Cortex of kidney (tissue), 1 donor: ENCODE data around the gene FLRT2.

ENCODE experiments used
- DNase-seq: peaks from one replicate; lab custom pipeline; 2025; lab: John Stamatoyannopoulos, UW

Gene FLRT2

DNA sequence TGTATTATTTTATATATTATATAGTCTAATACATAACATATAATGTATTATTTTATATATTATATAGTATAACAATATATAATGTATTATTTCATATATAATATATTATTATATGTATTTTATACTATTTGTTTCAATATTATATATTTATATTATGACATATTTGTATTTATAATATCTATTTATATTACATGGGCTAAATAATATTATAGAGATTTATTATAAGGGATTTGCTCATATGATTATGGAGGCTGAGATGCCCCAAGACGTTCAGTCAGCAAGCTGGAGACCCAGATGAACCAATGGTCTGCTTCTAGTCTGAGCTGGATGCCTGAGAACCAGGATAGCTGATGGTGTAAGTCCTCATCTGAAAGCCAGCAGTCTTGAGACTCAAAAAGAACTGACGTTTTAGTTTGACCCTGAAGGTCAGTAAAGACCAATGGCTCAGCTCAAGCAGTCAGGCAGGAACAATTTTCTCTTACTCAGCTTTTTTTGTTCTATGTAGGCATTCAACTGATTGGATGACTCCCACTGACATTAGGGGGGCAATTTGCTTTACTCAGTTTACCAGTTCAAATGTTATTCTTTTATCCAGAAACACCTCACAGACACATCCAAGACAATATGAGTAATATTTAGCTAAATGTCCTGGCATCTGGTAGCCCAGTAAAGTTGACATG lies 130.4 kb downstream of the FLRT2 start:
- no peak for DNase-seq

GRCh38 chr14:85662096-85662495 lies 132.2 kb downstream of the FLRT2 start:
- no peak for DNase-seq

DNA sequence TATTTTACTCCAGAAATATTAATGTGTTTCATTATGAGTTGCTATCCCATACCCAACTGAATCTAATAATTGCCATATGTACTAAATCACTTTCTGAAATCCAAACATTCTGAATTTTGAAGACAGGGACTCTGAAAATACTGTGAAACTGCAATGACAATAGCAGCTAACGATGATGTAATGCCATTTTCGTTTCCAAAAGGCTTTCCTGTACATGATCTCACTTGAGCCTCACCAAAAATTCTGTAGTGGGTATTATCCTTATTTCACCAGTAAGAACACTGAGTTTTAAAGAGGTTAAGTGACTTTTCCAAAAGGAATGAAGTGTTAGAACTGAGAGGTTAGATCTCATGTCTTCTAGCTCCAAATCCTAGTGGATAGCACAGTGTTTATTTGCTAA lies 133.3 kb downstream of the FLRT2 start:
- no peak for DNase-seq

DNA sequence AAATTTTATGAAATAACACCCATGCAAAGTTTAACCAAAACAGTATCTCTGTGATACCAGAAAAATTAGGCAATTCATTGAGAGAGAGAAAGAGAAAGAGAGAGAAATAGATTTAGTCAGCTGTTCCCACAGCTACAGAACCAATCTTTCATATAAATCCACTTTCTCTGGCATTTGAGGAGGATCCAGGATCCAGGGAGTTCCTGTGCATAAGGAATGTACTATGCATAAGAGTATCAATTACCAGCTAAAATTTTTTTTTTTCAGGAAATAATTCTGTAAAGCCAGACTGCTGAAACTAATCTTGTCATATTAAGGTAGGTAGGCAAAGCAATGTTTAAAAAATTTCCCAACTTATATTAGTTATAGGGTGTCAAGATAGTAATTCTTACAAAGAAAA lies 133.7 kb downstream of the FLRT2 start:
- DNase-seq, result no peak

DNA sequence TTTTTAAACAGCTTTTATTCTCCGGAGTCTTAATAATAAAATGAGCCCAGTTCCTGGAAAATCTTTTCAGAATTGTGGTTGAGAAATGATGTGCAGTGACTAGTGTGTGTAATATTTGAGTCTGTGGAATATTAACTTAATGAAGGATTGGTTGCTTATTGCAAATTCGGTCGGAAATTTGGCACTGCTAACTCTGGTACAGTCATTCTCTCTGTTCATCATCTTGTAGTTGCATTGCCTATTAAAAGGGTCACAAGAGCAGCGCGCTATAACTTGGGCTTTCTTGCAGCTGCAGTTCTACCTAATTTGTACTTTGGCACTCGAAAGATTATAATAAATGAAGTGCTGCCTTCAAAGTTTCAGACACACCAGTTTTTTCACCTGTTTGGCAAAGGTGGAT lies 146.0 kb downstream of the FLRT2 start:
- no peak for DNase-seq

GRCh38 chr14:85686908-85687307 lies 157.0 kb downstream of the FLRT2 start:
- no peak for DNase-seq

DNA sequence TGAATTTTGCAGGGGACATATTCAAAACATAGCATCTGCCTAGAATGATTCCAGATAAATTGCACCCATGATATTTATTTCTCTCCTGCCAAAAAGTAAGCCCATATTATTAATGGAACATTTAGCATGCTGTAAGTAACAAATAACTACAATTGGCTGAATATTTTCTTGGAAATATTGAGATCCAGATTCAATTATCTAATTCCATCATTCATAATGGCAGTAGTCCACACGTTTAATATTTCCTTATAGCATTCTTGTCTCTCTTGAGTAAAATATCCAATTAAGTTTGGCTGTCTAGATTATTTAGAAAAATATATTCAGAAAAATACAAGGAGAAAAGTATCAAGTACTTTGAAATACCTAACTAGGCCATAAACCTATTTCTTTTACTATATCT lies 157.5 kb downstream of the FLRT2 start:
- no peak for DNase-seq

DNA sequence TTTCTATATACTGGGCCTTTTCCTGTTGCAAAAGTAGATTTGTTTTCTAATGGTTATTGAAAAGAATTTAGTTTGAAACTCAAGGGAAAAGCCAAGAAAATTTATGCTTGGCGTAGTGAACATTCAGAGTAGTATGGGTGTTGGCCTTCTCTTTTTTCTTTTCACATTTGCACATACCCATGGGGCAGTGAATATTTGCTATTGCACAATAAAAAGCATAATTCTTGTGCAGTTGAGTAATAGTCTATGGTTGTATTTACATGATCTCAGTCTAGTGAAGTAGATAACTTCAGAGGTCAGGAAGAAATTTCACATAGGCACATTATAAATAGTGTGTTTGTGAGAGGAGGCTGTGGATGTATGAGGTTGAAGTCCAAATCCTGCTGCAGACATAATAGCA lies 158.1 kb downstream of the FLRT2 start:
- no peak for DNase-seq

- DNase-seq, result no peak
Measured at GRCh38 chr14:85695300-85695699, 165.4 kb downstream of the FLRT2 start.

DNA sequence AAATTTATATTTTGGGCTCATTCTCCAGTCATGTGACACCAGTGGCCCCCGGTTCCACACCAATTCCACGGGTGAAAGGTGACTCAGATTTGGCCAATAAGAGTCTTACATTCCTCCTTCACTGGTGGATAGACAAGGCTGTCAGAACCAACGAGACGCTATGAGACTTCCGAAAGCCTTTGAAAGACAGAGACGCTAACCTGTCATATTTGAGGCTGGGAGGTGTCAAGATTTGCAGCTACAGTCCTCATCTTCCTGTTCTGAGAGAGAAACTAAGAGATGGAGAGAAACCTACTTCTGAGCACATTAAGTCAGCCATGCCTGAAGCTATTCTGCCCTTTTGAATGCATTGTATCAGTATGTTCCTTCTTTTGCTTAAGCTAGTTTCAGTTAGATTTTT lies 171.2 kb downstream of the FLRT2 start:
- DNase-seq, result no peak

DNA sequence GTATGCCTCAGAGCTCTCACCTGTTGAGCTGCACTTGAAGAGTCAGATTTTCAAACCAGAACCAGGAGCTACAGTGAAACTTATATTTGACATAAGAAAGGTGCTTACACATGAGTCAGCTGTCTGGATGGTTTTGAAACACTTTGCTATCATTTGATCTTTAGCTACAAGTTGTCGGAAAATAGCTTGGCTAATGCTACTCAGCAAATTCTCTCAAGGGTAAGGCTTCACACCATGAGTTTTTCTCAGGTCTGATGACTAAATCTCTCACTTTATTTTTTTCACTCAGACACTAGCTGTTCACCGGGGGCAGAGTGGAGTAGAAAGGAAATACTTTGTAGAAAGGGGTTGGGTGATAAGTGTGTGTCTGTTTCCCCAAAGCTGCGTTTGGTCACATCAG lies 171.8 kb downstream of the FLRT2 start:
- DNase-seq, result no peak

DNA sequence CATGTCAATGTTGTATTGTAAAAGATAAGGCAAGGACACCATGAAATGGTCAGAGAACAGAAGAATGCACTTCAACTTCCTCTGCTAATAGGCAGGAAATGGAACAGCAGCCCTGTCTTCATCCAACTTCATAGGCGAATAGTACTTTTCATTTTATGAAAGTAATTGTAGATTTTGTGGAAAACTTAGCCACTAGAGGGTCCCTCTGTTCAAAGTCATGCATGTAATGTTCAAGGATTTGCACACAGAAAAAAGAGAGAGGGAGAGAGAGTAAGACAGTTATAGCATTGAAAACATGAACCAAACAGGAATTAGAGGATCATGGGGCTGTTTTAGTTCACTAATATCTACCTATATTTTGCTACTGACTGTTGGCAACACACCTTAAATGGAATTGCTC lies 172.2 kb downstream of the FLRT2 start:
- no peak for DNase-seq

DNA sequence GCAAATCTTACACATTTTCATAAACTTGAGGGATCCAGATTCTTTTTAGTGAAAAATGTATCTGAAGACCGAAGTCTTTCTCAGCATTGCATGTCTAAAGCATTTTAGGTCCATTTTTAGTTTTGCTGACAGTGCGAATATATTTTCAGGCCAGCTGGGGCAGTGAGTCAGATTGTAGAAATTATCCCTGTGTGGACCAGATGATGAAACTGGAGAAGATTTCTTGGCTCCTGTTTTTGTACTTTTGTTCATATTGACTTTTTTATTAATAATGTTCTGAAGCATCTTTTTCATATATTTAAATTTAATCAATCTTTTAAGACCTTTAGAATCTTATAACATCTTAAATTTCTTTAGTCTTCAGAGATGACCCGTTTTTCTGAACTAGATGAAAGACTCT lies 173.1 kb downstream of the FLRT2 start:
- DNase-seq, result no peak
